ENCODE measurements around the gene LTB4R2.
A peak's percentile ranks its signal among the peaks of the same experiment; 100 is the strongest.

LTB4R2 gene

GRCh38 chr14:24299255-24300191 lies 10.4 kb upstream of the LTB4R2 start, which contains the start of the genes DHRS1 and NOP9:
Gene DHRS1 (minus strand): TSS chr14:24299780. CDS start chr14:24299106, 674 bp downstream.
Gene NOP9 (plus strand): TSS chr14:24299850. CDS start chr14:24299955, 105 bp downstream.
- Histone ChIP-seq H3K36me3 (ENCODE audit: insufficient read depth, low read length) (peaks cover 32% of the 10 kb centered on the region), H3K4me3 (peak within 1 kb of the TSS; percentile 96), H3K27ac (no peak within 1 kb of the TSS), H3K9me3 (ENCODE audit: low read depth, low read length) (no peaks in the 10 kb centered on the region), H3K9ac (ENCODE audit: insufficient read length) (peak within 1 kb of the TSS; percentile 74)
- DNase-seq (ENCODE audit: low read depth, low spot score): peak; percentile 22
- TF ChIP-seq EZH2 (IDR thresholded peaks at IDR 0.05): no peak
- peak; percentile 88 for TF ChIP-seq POLR2AphosphoS5 (IDR thresholded peaks at IDR 0.05; ENCODE audit: borderline replicate concordance, low read depth, low read length)
- TF ChIP-seq FOXP2 (optimal IDR thresholded peaks at IDR 0.05; ENCODE audit: control extremely low read depth, extremely low read length, insufficient read depth): no peak

- Histone ChIP-seq H3K27ac (no peak overlapping the region), H3K36me3 (ENCODE audit: insufficient read depth, low read length) (peaks cover 41% of the 10 kb centered on the region), H3K4me3 (peak overlapping the region; percentile 96), H3K9me3 (ENCODE audit: low read depth, low read length) (no peaks in the 10 kb centered on the region), H3K9ac (ENCODE audit: insufficient read length) (peak overlapping the region; percentile 74)
- DNase-seq (ENCODE audit: low read depth, low spot score): no peak
- TF ChIP-seq EZH2 (IDR thresholded peaks at IDR 0.05): no peak
- no peak for TF ChIP-seq FOXP2 (optimal IDR thresholded peaks at IDR 0.05; ENCODE audit: control extremely low read depth, extremely low read length, insufficient read depth)
- TF ChIP-seq POLR2AphosphoS5 (IDR thresholded peaks at IDR 0.05; ENCODE audit: borderline replicate concordance, low read depth, low read length): no peak
Measured at GRCh38 chr14:24300326-24300980, 9.5 kb upstream of the LTB4R2 start.

GRCh38 chr14:24304019-24304387 lies 5.9 kb upstream of the LTB4R2 start:
- TF ChIP-seq POLR2AphosphoS5 (IDR thresholded peaks at IDR 0.05; ENCODE audit: borderline replicate concordance, low read depth, low read length) (no peak), FOXP2 (optimal IDR thresholded peaks at IDR 0.05; ENCODE audit: control extremely low read depth, extremely low read length, insufficient read depth) (no peak), EZH2 (IDR thresholded peaks at IDR 0.05) (no peak)
- H3K9me3 ChIP-seq (ENCODE audit: low read depth, low read length): no peaks in the 10 kb centered on the region
- no peak overlapping the region for H3K27ac ChIP-seq
- H3K36me3 ChIP-seq (ENCODE audit: insufficient read depth, low read length): peaks cover 55% of the 10 kb centered on the region
- no peak overlapping the region for H3K4me3 ChIP-seq
- no peak for DNase-seq (ENCODE audit: low read depth, low spot score)
- no peak overlapping the region for H3K9ac ChIP-seq (ENCODE audit: insufficient read length)

GRCh38 chr14:24307156-24307574 lies 2.8 kb upstream of the LTB4R2 start:
- H3K4me3 ChIP-seq: no peak overlapping the region
- no peak overlapping the region for H3K27ac ChIP-seq
- no peak for DNase-seq (ENCODE audit: low read depth, low spot score)
- TF ChIP-seq FOXP2 (optimal IDR thresholded peaks at IDR 0.05; ENCODE audit: control extremely low read depth, extremely low read length, insufficient read depth): no peak
- H3K9me3 ChIP-seq (ENCODE audit: low read depth, low read length): no peaks in the 10 kb centered on the region
- H3K9ac ChIP-seq (ENCODE audit: insufficient read length): no peak overlapping the region
- peaks cover 46% of the 10 kb centered on the region for H3K36me3 ChIP-seq (ENCODE audit: insufficient read depth, low read length)

- peaks cover 40% of the 10 kb centered on the region for H3K36me3 ChIP-seq (ENCODE audit: insufficient read depth, low read length)
- no peak for DNase-seq (ENCODE audit: low read depth, low spot score)
- H3K9ac ChIP-seq (ENCODE audit: insufficient read length): no peak within 1 kb of the TSS
Measured at GRCh38 chr14:24307575-24308341, 2.2 kb upstream of the LTB4R2 start, which contains the start of gene CIDEB. Gene CIDEB (minus strand): TSS chr14:24307977. CDS start chr14:24307858, 119 bp downstream.

GRCh38 chr14:24308342-24309124 lies 1.4 kb upstream of the LTB4R2 start:
- Histone ChIP-seq H3K9ac (ENCODE audit: insufficient read length) (no peak overlapping the region), H3K36me3 (ENCODE audit: insufficient read depth, low read length) (peaks cover 32% of the 10 kb centered on the region), H3K27ac (no peak overlapping the region), H3K4me3 (no peak overlapping the region), H3K9me3 (ENCODE audit: low read depth, low read length) (no peaks in the 10 kb centered on the region)
- no peak for DNase-seq (ENCODE audit: low read depth, low spot score)
- TF ChIP-seq EZH2 (IDR thresholded peaks at IDR 0.05) (no peak), FOXP2 (optimal IDR thresholded peaks at IDR 0.05; ENCODE audit: control extremely low read depth, extremely low read length, insufficient read depth) (no peak), POLR2AphosphoS5 (IDR thresholded peaks at IDR 0.05; ENCODE audit: borderline replicate concordance, low read depth, low read length) (no peak)

More at GRCh38 chr14:24307575-24308341, 2.2 kb upstream of the LTB4R2 start, which contains the start of gene CIDEB:
- H3K4me3 ChIP-seq: no peak within 1 kb of the TSS
- no peak within 1 kb of the TSS for H3K27ac ChIP-seq
- no peaks in the 10 kb centered on the region for H3K9me3 ChIP-seq (ENCODE audit: low read depth, low read length)
- TF ChIP-seq POLR2AphosphoS5 (IDR thresholded peaks at IDR 0.05; ENCODE audit: borderline replicate concordance, low read depth, low read length) (no peak), FOXP2 (optimal IDR thresholded peaks at IDR 0.05; ENCODE audit: control extremely low read depth, extremely low read length, insufficient read depth) (no peak), EZH2 (IDR thresholded peaks at IDR 0.05) (no peak)

- H3K27ac ChIP-seq: no peak overlapping the region
- TF ChIP-seq FOXP2 (optimal IDR thresholded peaks at IDR 0.05; ENCODE audit: control extremely low read depth, extremely low read length, insufficient read depth) (no peak), EZH2 (IDR thresholded peaks at IDR 0.05) (no peak), POLR2AphosphoS5 (IDR thresholded peaks at IDR 0.05; ENCODE audit: borderline replicate concordance, low read depth, low read length) (no peak)
- H3K9ac ChIP-seq (ENCODE audit: insufficient read length): no peak overlapping the region
- DNase-seq (ENCODE audit: low read depth, low spot score): no peak
- no peaks in the 10 kb centered on the region for H3K9me3 ChIP-seq (ENCODE audit: low read depth, low read length)
- peaks cover 15% of the 10 kb centered on the region; the same call in 1 of the 2 replicates for H3K36me3 ChIP-seq (ENCODE audit: insufficient read depth, low read length)
- no peak overlapping the region for H3K4me3 ChIP-seq
Measured at GRCh38 chr14:24310265-24310645, 315 bp downstream of the LTB4R2 start.
